Astrocyte of the hippocampus (primary cell): Measurements from ENCODE around the gene CHD3.

Source experiments
- DNase-seq: peaks from one replicate; pipeline ENCODE4 v3.0.0; 2011; ENCODE audit warnings: low read depth, low spot score

Gene CHD3

DNA sequence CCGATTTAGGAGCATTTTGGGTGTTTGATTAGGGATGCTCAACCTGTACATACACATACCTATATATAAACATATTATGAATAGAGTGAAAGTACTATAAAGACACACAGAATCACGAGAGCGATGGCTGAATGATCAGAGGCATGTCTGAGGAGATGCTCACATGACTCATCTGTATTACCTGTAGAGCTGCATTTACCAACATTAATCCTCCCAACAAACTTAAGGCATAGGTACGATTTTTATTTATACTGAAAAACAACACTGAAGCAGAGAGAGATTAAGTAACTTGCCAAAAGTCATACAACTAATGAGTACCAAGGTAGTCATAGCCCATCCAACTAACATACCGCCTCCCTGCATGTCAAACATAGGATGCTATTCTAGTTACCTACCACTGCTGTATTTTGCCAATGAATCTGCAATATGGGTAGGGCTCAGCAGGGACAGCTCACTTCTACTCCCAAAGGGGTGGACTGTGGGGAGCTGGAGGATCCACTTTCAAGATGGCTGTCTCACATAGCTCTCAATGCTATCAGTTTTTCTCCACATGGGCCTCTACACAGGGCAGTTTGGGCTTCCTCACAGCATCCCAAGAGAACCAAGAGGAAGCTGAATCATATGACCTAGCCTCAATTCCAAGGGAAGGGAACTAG lies 23.5 kb upstream of the CHD3 start:
- DNase-seq: no peak

GRCh38 chr17:7867881-7868329 lies 20.7 kb upstream of the CHD3 start:
- no peak for DNase-seq

DNA sequence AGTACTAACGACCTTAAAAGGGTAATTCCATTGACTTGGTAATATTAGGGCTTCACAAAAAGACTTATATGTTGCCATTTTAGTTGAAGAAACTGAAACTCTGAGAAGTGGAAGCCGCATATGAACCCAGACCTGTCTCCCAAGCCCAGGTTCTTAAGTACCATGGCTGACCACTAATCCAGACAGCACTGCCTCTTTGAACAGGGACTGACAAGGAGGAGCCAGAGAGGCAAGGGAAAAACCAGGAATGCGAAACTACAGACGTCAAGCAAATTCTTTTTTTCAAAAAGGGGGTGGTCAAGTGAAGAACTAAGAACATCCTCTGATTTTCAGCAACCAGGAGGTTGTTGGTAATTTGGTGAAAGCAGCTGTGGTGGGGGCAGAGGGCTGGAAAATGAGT lies 15.5 kb upstream of the CHD3 start:
- no peak for DNase-seq

DNA sequence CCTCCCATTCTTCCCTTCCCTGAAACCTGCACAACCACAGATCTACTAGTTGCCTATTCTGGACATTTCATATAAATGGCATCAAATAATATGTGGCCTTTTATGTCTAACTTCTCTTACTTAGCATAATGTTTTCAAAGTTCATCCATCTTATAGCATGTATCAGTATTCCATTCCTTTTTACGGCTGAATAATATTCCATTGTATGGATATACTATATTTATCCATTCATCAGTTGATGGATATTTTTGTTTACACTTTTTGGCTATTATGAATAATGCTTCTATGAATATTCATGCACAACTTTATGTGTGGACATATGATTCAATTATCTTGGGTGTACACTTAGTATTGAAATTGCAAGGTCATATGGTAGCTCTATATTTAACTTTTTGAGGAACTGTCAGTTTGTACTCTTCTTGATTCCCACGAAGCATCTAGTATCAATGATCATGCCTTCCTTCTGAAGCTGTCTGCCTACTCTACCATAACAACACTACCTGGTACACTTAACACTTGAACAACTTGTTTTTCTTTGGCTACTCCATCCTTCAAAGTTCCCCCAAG lies 12.7 kb upstream of the CHD3 start:
- no peak for DNase-seq

- DNase-seq: no peak
These were observed 10.4 kb upstream of the CHD3 start for GRCh38 chr17:7878234-7878633.

GRCh38 chr17:7880076-7880868 lies 8.3 kb upstream of the CHD3 start:
- no peak for DNase-seq

DNA sequence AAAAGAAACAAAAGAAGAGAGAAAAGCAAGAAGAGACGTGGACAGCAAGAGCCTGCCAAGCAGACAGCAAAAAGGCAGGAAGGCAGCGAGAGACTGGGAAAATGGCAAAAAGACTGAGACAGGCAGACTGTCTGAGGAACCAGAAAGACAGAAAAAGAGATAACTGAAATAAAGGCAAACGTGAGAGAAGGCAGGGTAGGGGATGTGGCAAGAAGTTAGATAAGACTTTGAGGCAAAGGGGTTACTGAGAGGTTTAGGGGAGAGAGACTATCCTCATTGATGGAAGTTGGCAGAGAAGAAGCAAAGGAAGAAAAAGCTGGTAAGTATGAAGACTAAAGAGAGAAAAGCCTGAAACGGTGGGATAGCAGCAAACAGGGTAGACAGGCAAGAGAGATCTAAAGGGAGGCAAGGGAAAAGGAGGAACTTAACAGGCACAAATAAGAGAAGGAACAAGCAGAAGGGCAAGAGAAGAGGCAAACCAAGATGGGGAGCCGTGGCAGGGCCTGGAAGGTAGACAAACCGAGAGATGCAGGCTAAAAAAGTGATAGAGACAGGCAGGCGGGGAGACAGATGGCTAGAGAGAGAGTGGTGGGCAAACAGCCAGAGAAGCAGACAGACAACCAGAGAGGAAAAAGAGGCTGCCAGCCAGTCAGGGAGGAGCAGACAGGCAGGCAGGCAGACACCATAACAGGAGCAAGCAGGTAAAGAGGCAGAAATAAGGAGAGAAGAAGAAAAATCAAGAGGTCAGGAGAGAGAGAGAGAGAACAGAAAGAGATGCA lies 7.1 kb upstream of the CHD3 start:
- no peak for DNase-seq

DNA sequence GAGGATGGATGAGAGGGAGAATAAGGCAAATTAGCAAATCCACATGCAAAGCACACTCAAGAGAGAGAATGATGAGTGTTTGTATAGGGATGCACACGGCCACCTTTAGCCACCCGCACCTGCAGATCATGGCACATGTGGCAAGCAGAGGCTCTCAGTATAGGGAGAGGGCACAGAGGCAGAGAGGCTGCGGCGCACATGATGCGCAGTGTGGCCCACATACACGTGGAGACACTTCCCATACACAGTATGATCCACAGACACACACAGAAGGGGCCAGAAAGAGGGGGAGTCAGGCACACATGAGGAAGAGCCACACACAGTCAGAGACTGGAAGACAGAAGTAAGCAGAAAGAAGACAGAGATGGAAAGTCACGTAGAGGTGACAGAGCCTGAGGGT lies 6.5 kb upstream of the CHD3 start:
- no peak for DNase-seq

- DNase-seq: no peak
These were observed 6.0 kb upstream of the CHD3 start for GRCh38 chr17:7882629-7883028.

DNA sequence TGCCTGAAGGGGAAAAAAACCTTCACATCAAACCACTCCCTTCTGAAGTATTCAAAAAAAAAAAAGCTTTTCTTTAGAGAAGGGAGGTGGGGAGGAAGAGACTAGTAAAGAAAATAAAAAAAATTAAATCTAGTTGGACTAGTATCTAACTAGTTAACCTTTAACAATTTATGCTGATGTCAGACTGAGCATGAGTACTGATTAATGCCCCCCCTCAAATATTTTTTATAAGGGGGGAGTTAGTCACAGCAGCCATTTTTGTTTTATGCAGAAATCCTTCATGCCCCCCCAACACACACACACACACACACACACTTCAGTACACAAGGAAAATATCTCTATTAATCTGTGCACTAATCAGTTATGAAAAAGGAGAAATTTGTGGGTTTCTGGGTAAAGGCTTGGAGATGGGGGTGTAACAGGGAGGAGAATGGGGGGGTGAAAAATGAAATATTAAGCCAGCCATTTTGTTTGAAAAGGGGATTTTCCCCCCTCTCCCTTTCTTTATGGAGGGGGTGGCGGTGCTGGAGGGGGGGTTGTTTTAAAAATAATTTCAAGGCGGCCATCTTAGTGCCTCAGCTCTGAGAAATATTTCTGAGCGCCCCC lies 4.7 kb upstream of the CHD3 start:
- DNase-seq: peak; percentile 37

DNA sequence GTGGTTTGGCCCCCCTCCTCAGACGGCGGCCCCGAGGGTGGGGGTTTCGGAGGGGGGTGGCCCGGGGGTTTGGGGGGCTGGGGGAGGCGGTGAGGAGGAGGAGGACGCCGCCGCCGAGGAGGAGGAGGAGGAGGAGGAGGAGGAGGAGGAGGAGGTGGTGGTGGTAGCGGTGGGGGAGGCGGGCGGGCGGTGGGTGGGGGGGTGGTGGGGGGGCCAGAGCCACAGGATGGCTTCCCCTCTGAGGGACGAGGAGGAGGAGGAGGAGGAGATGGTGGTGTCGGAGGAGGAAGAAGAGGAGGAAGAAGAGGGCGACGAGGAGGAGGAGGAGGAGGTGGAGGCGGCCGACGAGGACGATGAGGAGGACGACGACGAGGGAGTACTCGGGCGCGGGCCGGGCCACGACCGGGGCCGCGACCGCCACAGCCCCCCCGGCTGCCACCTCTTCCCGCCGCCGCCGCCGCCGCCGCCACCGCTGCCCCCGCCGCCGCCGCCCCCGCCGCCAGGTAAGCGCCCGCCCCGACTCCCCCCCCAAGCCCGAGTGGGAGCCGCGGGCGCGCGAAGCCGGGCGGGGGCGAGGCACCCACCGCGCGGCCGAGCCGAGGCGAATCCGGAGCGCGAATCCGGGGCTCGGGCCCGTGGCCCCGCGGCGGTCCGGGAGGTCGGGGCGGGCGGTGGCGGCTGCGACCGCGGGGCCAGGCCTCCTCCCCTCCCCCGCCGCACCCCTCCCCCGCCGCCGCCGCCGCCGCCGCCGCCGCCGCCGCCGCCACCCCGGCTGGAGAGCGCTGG lies 3.8 kb upstream of the CHD3 start:
- DNase-seq: peak; percentile 24

DNA sequence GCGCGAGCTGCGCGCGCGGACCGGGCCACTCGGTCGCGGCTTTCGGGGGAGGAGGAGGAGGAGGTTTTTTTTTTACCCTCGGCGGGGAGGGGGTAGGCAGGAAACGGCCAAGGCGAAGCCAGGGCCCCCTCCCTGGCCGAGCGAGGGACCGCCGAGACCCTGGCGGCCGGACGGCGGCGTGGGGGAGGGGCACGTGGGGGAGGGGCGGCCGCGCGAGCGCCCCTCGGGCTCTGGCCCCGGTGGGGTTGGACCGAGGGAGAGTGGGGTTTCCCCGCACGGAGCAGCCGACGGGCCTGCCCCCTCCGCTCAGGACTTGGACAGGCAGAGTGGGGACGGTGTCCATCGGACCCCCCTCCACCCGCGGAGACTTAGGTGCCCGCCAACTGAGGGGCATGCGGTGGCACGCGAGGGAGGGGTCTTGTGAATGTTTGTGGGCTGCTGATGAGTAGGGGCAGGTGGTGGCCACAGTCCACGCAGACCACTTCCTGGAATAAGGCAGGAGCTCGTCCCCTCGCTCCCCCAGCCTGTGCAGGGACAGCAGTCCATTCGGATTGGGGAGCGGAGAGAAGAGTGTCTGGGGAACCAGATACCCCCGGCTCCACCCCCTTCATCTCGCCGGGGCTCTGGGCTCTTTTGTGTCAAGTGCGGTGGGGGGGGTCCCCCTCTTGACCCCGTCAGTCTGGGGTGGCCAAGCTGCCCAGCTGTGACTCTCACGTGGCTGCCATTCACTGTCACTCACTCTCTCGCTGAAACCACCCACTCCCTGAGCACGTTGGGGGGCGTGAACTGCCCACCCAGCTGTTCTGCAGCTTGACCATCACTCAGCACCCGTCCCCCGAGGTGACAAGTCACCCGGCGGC lies 3.0 kb upstream of the CHD3 start:
- peak; percentile 52 for DNase-seq

DNA sequence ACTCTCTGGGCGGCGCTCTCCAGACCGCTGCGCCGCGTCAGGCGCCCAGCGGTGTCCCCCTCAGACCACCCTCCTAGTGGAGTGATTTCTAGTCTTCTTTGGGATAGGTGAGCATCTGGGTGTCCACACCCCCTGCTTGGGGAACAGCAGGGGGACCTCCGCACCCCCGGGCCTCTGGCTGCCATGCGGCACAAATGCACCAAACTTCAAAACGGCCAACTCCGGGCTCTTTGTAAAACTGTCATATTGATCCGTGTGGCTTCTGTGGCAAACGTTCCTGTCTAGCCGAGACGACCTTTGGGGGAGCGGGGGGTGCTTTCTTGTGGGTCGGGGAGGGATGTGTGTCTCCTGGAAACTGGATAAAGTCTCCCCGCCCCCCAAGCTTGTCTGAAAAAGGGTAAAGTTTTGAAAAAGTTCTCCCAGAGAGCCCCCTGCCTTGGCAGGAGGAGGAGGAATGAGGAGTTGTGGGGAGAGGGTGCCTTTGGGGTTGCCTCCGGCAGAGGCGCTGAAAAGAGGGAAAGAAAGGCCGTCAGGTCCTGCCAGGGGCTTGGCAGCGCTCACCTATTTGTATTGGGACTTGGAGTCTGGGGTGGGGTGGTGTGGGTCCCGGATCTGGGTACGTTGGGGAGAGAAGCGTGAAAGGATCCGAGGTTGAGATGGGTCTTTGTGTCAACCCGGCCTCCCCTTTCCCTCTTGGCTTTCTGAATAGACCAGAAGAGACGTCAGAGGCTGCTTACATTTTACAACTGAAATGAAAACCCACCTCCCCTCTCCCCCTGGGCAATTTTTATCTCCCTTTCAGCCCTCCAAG lies 2.2 kb upstream of the CHD3 start:
- peak; percentile 52 for DNase-seq

DNA sequence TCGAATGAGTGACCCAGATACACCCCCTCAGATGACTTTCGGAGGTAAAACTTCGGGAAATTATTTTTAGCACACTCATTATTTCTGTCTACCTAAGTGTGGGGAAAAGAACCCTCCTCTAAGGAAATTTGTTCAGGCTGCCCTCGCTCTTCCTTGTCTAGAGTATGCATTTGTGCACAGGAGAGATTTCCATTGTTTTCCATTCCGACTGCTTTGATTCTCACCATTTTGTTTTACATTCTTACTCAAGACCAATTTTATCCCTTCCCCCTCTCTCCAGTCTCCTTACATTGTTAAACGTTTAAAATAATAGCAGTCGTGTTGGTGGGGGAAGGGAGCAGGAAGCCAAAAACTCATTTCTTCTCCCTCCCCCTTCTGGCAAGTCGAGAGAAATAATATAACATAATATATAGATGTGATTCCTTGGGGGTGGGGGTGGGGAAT lies 1.5 kb upstream of the CHD3 start:
- DNase-seq: no peak

DNA sequence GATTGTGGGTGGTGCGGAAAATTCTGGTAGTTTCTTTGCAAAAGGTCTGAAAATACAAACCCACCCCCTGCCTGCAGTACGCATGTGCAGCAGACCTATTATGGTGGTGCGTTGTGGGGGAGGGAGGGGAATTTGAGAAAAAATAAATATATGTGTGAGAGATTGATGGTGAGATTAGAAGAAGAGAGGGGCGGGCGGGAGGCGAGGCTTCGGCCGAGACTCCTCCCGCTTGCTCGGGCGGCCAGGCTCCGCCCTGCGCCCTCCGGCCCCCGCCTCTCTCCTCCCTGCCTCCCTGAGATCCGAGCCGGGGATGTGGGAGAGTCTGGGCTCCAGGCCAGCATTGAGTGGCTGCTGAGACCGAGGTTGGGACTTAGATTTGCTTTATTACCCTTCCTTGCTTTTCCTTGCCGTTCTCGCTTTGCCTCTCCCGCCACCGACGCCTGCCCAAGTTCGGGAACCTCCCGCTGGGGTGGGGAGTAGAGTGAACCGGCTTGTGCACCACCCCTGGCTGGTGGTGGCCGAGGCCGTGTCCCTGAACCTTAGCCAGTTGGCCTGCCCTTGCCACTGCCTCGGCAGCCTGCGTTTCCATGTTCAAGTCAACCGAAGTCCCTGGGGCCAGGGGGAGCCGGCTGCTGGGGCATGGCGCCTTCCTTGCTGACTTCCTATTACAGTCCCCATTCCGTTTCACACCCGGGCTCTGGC lies 956 bp upstream of the CHD3 start:
- DNase-seq: peak; percentile 99

DNA sequence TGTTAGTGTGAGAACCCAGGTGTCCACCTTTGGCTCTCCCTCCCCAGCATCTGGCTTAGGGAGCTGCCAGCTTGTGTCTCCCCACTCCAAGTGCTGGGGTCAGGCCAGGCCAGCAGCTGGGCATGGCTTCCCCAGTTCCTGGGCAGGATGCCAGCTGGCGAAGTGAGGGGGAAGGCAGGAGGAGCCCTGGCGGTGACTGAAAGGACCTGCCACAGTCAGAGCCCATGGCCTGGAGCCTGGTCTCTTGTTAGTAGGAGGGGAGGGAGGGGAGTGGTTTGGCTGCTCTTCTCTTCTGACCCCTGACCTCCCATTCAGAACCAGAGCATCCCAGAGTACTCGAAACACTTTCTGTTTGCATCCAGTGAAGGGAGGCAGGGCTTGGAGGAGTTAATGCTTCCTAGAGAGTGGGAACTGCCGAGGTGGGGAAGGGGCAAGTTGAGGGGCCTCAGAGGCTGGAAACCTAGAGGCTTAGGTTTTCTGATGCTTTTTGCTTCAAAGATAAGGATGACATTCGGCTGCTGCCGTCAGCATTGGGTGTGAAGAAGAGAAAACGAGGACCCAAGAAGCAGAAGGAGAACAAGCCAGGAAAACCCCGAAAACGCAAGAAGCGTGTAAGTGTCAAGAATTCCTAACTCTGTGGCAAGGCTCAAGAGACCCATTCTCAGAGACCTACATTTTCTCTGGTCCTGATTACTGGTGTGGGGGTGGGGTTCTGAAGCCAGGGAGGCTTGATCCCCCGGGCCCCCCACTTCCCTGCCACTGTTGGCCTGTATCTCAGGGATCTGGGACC lies 772 bp downstream of the CHD3 start:
- DNase-seq: peak; percentile 95

DNA sequence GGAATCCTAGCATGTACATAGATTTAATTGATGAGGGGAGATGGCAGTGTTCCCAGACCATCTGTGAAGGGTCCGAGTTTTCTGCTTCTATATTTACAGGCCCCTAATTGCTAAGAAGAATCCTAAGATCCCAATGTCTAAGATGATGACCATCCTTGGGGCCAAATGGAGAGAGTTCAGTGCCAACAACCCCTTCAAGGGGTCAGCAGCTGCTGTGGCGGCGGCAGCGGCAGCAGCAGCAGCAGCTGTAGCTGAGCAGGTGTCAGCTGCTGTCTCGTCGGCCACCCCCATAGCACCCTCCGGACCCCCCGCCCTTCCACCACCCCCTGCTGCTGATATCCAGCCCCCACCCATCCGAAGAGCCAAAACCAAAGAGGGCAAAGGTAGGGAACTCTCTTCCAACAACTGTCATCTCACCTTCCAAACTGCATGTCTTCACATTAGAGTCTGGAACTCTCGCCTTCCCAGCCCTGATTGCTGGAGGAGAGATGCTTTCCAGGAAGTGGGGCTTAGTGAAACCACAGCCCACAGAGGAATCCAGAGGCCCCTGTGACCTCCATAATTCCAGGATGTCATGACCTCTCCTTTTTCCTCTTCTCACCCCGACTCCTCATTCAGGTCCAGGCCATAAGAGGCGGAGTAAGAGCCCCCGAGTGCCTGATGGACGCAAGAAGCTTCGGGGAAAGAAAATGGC lies 4.7 kb downstream of the CHD3 start:
- DNase-seq: no peak
